Activated CD4-positive, CD25-positive, alpha-beta regulatory T cell treated with anti-CD3 and anti-CD28 coated beads, Interleukin-2, amount 50 U/mL, for 24 hours (primary cell): ENCODE data around the gene VCL.
"Not testable (repeated sequence)": the region's sequence is repeated elsewhere in the genome, so short reads cannot be mapped to it uniquely, and the experiment has no call there.

Experiments
- ATAC-seq, 2 donors: fragments of 150-1000 bp; cut with Tn5 transposase; one replicate each; pipeline ENCODE4 v1.10.0; 2021; ENCODE audit warnings: mild to moderate bottlenecking in 1 of 2, moderate library complexity in 1 of 2

The VCL gene

GRCh38 chr10:73973427-73973826, 24.5 kb upstream of the VCL start:
- no peak for ATAC-seq

DNA sequence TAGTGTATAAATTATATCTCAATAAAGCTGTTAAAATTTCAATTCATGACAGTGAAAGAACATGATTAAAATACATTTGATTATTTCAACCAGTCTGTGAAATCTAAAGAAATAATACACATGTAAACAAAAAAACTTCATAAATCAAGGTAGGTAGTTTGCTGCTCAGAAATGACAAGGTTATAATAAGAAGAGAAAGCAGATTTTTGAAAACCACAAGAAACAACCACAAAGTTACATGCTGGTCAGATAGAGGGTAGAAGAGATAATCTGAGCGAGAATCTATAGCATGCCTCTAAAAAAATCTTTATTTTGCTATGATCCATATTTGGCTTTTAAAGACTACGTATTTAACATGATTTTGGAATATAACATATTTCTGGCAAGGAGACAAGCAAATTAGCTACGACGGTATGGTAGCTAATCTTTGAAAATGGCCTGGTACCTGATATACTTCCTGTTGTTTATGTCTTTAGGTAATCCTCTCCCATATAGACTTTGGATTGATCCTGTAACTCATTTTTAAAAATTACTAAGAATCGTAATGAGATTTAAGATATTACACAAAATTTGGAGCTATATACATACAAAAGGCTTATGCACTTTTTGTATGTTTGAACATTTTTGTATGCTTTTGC, 23.5 kb upstream of the VCL start:
- ATAC-seq: peak in 1 of 2 donors; percentile 45

- no peak for ATAC-seq
Measured at GRCh38 chr10:73975388-73975787, 22.5 kb upstream of the VCL start.

GRCh38 chr10:73979141-73979808, 18.6 kb upstream of the VCL start:
- ATAC-seq: no peak

DNA sequence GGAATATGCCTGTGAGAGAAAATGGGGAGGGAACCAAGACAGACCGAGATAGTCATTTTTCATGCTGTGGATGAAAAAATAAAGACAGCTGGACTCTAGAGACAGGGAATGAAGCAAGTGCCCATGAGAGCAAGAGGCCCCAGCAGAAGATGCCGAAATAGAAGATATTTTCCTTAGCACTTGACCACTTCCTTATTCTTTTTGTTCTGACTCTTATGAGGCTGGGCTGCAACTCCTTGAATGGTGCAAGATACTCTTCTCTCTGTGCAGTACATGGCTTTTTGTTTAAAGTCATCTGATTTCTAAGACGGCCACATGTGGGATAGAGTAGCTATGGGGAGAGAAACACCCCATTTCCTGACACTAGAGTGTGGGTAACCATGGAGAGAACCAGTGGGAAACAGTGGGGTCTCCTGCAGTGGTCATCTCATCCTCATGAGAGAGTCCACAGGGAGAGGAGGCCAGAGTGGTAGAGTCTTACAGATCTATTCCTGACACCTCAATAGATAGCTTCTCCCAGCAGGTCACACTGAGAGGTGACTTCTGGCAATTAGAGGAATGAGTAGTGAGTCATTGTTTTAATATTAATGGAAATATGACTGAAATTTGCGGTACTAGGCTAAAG, 18.0 kb upstream of the VCL start:
- no peak for ATAC-seq

- no peak for ATAC-seq
Measured at GRCh38 chr10:73981812-73982211, 16.1 kb upstream of the VCL start.

- ATAC-seq: no peak
Measured at GRCh38 chr10:73983096-73984047, 14.5 kb upstream of the VCL start.

- ATAC-seq: no peak
Measured at GRCh38 chr10:73989594-73990150, 8.2 kb upstream of the VCL start.

GRCh38 chr10:73991203-73991883, 6.6 kb upstream of the VCL start:
- ATAC-seq: no peak

DNA sequence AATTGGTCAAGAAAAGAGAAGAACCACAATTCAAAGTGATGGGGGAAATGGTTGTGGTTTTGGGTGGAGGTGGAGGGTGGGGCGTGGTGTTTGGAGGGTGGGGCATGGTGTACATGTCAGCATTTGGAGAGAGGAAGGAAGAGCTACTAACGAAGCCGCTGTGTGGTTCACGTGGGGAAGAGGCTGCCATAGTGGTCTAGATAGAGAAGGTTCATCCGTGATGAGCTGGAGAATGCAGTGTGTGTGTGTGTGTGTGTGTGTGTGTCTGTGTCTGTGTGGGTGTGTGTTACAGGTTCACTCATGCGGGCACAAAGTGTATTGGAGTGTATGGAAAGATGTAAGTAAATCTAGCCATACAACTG, 6.1 kb upstream of the VCL start:
- peak; percentile 90 to 95 for ATAC-seq

DNA sequence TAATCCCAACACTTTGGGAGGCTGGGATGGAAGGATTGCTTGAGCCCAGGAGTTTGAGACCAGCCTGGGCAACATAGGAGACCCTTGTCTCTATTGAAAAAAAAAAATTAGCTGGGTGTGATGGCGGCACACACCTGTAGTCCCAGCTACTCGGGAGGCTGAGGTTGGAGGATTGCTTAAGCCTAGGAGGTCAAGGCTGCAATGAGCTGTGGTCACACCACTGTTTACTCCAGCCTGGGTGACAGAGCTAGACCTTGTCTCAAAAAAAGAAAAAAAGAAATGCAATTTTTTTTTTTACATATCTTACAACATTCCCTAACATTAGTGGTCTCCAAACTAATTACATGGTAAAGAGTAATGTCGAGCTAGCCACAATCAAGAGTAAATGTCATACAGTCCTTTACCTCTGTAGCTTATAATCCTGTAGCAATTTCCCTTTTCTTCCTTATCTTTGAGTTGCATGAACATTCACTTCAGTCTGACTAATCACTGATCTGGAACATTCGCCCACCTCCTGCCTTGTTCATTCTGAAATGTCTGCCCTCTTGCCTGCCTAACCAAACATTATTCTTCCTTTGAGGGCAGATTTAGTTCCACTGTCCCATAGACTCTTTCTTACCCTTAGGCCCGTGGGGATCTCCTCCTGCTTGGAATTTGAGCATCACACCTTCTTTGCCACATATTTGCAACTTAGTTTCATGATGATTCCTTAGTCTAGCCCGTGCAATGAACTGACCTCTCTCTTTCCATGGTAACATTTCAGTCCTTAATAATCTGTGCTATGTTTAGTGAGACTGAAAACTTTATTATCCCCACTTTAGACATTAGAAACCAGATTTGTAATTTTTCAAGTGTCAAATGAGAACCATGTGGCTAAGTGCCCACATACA, 4.8 kb upstream of the VCL start:
- ATAC-seq: no peak

- no peak for ATAC-seq
Measured at GRCh38 chr10:73995035-73995358, 2.9 kb upstream of the VCL start.

DNA sequence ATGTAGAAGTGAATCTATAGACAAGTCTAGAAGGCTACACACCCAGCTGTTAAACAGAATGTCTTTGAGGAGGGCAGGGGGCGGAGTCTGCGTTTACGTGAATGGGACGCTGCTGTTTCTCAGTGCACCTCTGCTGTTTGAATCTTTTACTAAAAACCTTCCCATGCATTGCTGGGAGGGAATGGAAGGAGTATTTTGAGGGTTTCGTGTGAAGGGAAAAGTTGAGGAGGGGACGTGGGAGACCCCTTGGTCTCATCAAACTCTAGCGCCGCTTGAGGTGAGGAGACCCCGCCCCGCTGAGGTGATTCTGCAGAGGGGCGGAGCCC, 492 bp upstream of the VCL start:
- peak; percentile 68 to 72 for ATAC-seq

- ATAC-seq: no peak
Measured at GRCh38 chr10:73998623-73998928, 660 bp downstream of the VCL start.

DNA sequence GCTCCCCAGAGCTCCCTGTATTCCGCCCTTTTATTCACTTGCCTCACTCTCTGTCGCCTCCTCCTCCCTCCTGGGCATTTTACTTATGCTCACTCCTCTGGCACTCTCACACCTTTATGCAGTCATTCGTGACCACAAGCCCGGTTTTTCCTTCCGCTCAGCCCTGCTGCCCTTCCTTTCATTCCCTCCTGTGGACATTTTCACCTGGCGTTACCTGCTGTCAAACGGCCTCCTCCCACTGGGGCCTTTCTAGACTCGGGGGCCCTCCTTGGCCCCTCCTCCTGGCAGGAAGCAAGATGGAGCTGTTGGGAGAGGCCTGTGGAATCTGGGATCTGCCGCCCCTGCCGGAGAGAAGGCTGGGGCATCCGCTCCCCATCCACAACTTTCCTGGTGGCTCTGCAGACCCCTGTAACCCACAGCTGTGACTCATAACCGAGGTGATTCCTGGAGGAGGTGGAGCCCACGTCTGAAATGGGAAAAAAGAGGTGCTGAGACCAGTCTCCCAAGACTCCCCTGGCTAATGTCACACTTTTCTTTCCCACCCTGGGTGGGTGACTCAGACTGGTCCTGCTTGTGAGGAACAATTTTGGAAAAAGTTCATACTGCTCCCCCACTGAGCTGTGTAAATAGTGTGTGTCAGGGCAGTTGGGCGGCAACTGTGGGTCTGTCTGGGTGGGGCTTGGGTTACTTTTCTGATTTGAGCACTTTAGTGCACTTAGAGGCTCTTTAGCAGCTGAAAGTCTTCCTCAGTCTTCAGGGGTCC, 1.2 kb downstream of the VCL start:
- ATAC-seq: no peak

DNA sequence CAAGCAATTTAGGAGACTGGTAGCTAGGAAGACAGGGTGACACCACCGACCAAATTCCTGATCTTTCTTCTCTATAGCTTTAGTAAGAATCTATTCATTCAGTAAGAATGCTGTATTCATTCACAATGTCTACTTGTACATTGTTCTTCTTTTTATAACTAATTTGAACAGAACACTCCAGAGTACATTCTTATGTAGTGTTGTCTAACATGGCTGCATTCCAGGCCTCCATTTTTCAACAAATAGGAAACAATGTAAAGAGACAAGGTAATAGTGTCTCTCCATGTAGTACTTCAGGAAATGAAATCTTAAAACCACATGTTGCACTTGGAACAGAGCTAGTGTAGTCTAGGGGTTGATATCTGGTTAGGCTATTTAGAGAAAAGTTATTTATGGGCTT, 1.8 kb downstream of the VCL start:
- no peak for ATAC-seq

DNA sequence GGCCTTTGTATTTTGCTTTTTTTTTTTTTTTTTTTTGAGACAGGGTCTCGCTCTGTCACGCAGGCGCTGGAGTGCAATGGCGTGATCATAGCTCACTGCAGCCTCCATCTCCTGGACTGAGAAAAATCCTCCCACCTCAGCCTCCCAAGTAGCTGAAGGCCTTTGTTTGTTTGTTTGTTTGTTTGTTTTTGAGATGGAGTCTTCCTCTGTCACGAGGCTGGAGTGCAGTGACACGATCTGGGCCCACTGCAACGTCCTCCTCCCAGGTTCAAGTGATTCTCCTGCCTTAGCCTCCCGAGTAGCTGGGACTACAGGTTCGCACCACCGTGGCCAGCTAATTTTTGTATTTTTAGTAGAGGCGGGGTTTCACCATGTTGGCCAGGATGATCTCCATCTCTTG, 2.3 kb downstream of the VCL start:
- not testable (repeated sequence) for ATAC-seq

- ATAC-seq: no peak
Measured at GRCh38 chr10:74000892-74001669, 3.2 kb downstream of the VCL start.

DNA sequence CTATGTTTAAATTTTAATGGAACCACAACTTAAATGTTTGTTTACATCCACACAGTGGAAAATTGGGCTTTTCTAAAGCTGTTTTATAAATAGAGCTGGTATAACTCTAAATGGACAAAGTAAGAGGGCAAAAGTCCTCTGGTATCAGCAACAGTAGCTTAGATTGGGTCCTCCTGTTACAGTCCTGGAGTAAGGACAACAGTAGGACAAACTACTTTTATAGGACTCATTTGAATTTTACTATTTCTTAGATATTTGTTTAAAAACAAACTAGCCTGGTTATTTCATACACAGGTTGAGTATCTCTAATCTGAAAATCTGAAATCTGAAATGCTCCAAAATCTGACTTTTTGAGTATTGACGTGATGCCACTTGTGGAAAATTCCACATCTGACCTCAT, 8.4 kb downstream of the VCL start:
- no peak for ATAC-seq

DNA sequence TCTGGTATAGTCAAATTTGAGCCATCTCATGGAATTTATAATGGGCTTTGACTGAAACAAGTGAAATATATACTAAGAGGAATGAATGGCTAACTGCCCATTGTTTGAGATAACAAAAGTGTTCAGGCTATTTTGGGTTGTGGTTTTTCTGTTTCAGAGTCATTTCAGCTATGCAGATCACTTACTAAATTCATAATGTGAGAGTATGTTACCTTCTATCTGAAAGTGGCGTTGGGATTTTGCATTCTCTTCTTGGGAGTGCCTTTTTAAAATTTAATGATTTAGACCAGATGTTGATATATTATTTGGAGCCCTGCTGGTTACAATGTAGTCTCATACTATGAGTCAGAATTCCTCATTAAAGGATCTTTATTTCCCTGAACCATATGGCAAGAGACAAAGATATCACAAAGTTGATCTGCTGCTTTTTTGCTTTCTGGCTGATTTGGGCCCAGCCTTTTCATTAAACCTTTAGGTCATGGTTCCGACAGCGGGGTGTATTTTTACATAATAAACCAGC, 10.4 kb downstream of the VCL start:
- peak in 1 of 2 donors; percentile 45 for ATAC-seq
